IMR-90 (cell line): ENCODE results near the gene COLEC12. TPM values are rescaled to one million over a fixed set of nuclear protein-coding genes. Genes with fewer than 3 reads are reported as not detected.

Experiments
- ATAC-seq: fragments of 200-7000 bp; cut with Tn5 transposase; 2 replicates; pipeline ENCODE4 v1.9.1; 2020; ENCODE audit warnings: low read depth, mild to moderate bottlenecking, moderate library complexity
- BruUV-seq: library from RNA; stranded (reverse); fragments of 400-500 nt; replicated peaks from 2 replicates; lab custom pipeline; 2021; lab: Mats Ljungman, UMichigan
- CTCF ChIA-PET: fragments of 300-600 bp; formaldehyde crosslinking; extraction: SDS; loops from one replicate; lab custom pipeline; 2021; ENCODE audit warnings: antibody characterized with exemption; lab: Yijun Ruan, JAX
- POLR2A ChIA-PET: fragments of 300-600 bp; sonication (Branson Sonifier 250); formaldehyde crosslinking; loops from one replicate; lab custom pipeline; 2022; ENCODE audit warnings: antibody characterized with exemption; ENCODE audit not compliant: unreplicated experiment; lab: Charles Lee
- DNase-seq: peaks from one replicate; pipeline ENCODE4 v3.0.0; 2013
- H2AFZ ChIP-seq: replicated peaks from 2 replicates; pipeline ENCODE3; 2013; ENCODE audit warnings: low read length, mild to moderate bottlenecking; ENCODE audit not compliant: poor library complexity
- H2AK5ac ChIP-seq: 2 replicates; pipeline ENCODE4 v1.6.1; 2013; ENCODE audit warnings: low read depth, low read length, inconsistent platforms
- H2AK9ac ChIP-seq: replicated peaks from 2 replicates; pipeline ENCODE3; 2013; ENCODE audit warnings: mild to moderate bottlenecking, low read depth, low read length, moderate library complexity; ENCODE audit not compliant: poor library complexity
- H2BK120ac ChIP-seq: 2 replicates; pipeline ENCODE4 v1.6.1; 2013; ENCODE audit warnings: low read depth, low read length, inconsistent platforms
- H2BK15ac ChIP-seq: 3 replicates; pipeline ENCODE4 v1.6.1; 2013; ENCODE audit warnings: low read depth, low read length, inconsistent platforms
- H2BK20ac ChIP-seq: 2 replicates; pipeline ENCODE4 v1.6.1; 2013; ENCODE audit warnings: low read depth, mild to moderate bottlenecking, inconsistent platforms, low read length, moderate library complexity
- H2BK5ac ChIP-seq: 2 replicates; pipeline ENCODE4 v1.6.1; 2013; ENCODE audit warnings: mild to moderate bottlenecking, low read depth, low read length, inconsistent platforms; ENCODE audit not compliant: poor library complexity, severe bottlenecking
- H3K14ac ChIP-seq: replicated peaks from 2 replicates; pipeline ENCODE4 v1.6.1; 2013; ENCODE audit warnings: low read depth, low read length, inconsistent platforms
- H3K18ac ChIP-seq: 2 replicates; pipeline ENCODE4 v1.6.1; 2013; ENCODE audit warnings: low read depth, low read length, control low read depth
- H3K23ac ChIP-seq: 2 replicates; pipeline ENCODE4 v1.6.1; 2013; ENCODE audit warnings: low read depth, low read length, inconsistent platforms
- H3K27ac ChIP-seq: 2 replicates; pipeline ENCODE4 v1.5.1; 2013; ENCODE audit warnings: mild to moderate bottlenecking, control low read depth, low read length; ENCODE audit not compliant: insufficient read depth
- H3K27me3 ChIP-seq: 2 replicates; pipeline ENCODE4 v1.6.1; 2013; ENCODE audit warnings: low read length; ENCODE audit not compliant: control insufficient read depth, insufficient read depth
- H3K36me3 ChIP-seq: 2 replicates; pipeline ENCODE4 v1.6.1; 2013; ENCODE audit warnings: low read length, mixed read lengths; ENCODE audit not compliant: control insufficient read depth, insufficient read depth
- H3K4ac ChIP-seq: 2 replicates; pipeline ENCODE4 v1.6.1; 2013; ENCODE audit warnings: low read depth, low read length, inconsistent platforms
- H3K4me1 ChIP-seq: 2 replicates; pipeline ENCODE4 v1.6.1; 2013; ENCODE audit warnings: low read length, mixed read lengths; ENCODE audit not compliant: control insufficient read depth, insufficient read depth
- H3K4me2 ChIP-seq: 2 replicates; pipeline ENCODE4 v1.6.1; 2013; ENCODE audit warnings: low read depth, mild to moderate bottlenecking, control low read depth, low read length, moderate library complexity
- H3K4me3 ChIP-seq: 2 replicates; pipeline ENCODE4 v1.5.1; 2013; ENCODE audit warnings: low read depth, mild to moderate bottlenecking, control low read depth, low read length, moderate library complexity; ENCODE audit not compliant: insufficient read depth
- H3K56ac ChIP-seq: 2 replicates; pipeline ENCODE4 v1.6.1; 2013; ENCODE audit warnings: low read length, inconsistent platforms; ENCODE audit not compliant: insufficient read depth; ENCODE audit errors: extremely low read depth
- H3K79me1 ChIP-seq, 2 experiments: 2 replicates each; pipeline ENCODE4 v1.6.1; 2013; ENCODE audit warnings: low read length in 2 of 2, inconsistent platforms in 1 of 2, low read depth in 1 of 2
- H3K9ac ChIP-seq: 2 replicates; pipeline ENCODE4 v1.6.1; 2013; ENCODE audit warnings: low read depth, low read length, control low read depth
- H3K9me1 ChIP-seq: 2 replicates; pipeline ENCODE4 v1.6.1; 2013; ENCODE audit warnings: low read length, inconsistent platforms; ENCODE audit not compliant: insufficient read depth
- H3K9me3 ChIP-seq: 2 replicates; pipeline ENCODE4 v1.6.1; 2013; ENCODE audit warnings: low read length; ENCODE audit not compliant: control insufficient read depth, insufficient read depth
- H4K20me1 ChIP-seq: 2 replicates; pipeline ENCODE4 v1.6.1; 2013; ENCODE audit warnings: low read length, inconsistent platforms; ENCODE audit not compliant: insufficient read depth
- H4K5ac ChIP-seq: 2 replicates; pipeline ENCODE4 v1.6.1; 2013; ENCODE audit warnings: mild to moderate bottlenecking, low read depth, low read length, control low read depth
- H4K8ac ChIP-seq, 2 experiments: 2 replicates each; pipeline ENCODE4 v1.6.1; 2013; ENCODE audit warnings: low read depth in 2 of 2, low read length in 2 of 2, control low read depth in 1 of 2, inconsistent platforms in 1 of 2
- H4K91ac ChIP-seq: 2 replicates; pipeline ENCODE4 v1.6.1; 2013; ENCODE audit warnings: low read depth, low read length, inconsistent platforms; ENCODE audit not compliant: insufficient read depth
- CEBPB ChIP-seq: IDR thresholded peaks from 2 replicates; pipeline ENCODE4 v1.6.1; 2012; ENCODE audit warnings: low read depth, low read length, improper control_type of control experiment
- CHD1 ChIP-seq: IDR thresholded peaks from 2 replicates; pipeline ENCODE4 v1.6.1; 2012; ENCODE audit warnings: low read depth, low read length, improper control_type of control experiment
- CTCF ChIP-seq: conservative IDR thresholded peaks from 2 replicates; pipeline ENCODE4 v1.5.1; 2012; ENCODE audit warnings: mild to moderate bottlenecking, low read depth, low read length, improper control_type of control experiment
- FOS ChIP-seq: fragments of 150-350 bp; IDR thresholded peaks from 2 replicates; pipeline ENCODE4 v1.6.1; 2016; ENCODE audit warnings: low read depth, low read length
- MAFK ChIP-seq: IDR thresholded peaks from 2 replicates; pipeline ENCODE4 v1.6.1; 2012; ENCODE audit warnings: low read depth, low read length, improper control_type of control experiment
- MAZ ChIP-seq: IDR thresholded peaks from 2 replicates; pipeline ENCODE4 v1.6.1; 2012; ENCODE audit warnings: low read depth, mild to moderate bottlenecking, low read length, improper control_type of control experiment, moderate library complexity, borderline replicate concordance
- MXI1 ChIP-seq: IDR thresholded peaks from 2 replicates; pipeline ENCODE4 v1.6.1; 2012; ENCODE audit warnings: low read depth, mild to moderate bottlenecking, low read length, moderate library complexity, borderline replicate concordance
- NFE2L2 ChIP-seq: fragments of 150-350 bp; IDR thresholded peaks from 2 replicates; pipeline ENCODE4 v1.6.1; 2016; ENCODE audit warnings: low read depth, mild to moderate bottlenecking, low read length
- POLR2A ChIP-seq: IDR thresholded peaks from 2 replicates; pipeline ENCODE4 v1.6.1; 2012; ENCODE audit warnings: mild to moderate bottlenecking, low read depth, low read length
- RAD21 ChIP-seq: IDR thresholded peaks from 2 replicates; pipeline ENCODE4 v1.6.1; 2012; ENCODE audit warnings: low read length, improper control_type of control experiment
- RCOR1 ChIP-seq: IDR thresholded peaks from 2 replicates; pipeline ENCODE4 v1.6.1; 2012; ENCODE audit warnings: mild to moderate bottlenecking, low read length, improper control_type of control experiment; ENCODE audit not compliant: insufficient replicate concordance
- SMC3 ChIP-seq: fragments of 150-350 bp; IDR thresholded peaks from 2 replicates; pipeline ENCODE4 v1.6.1; 2016; ENCODE audit warnings: low read depth, mild to moderate bottlenecking, antibody characterized with exemption, low read length, moderate library complexity
- USF2 ChIP-seq: fragments of 150-350 bp; IDR thresholded peaks from 2 replicates; pipeline ENCODE4 v1.6.1; 2017; ENCODE audit warnings: mild to moderate bottlenecking, antibody characterized with exemption, low read length, low read depth
- WGBS, 2 experiments: methylation state at CpG; one replicate each; pipeline versions ENCODE4 v1.1.5 to v1.1.7; 2013; ENCODE audit warnings: missing lambda C conversion rate in 2 of 2; ENCODE audit not compliant: insufficient read length in 1 of 2; ENCODE audit errors: extremely low coverage in 2 of 2; 5-methylcytosine and 5-hydroxymethylcytosine counted together
- dilution Hi-C: fragments of 300-500 bp; cut with HindIII; formaldehyde crosslinking; loops from one replicate; pipeline ENCODE4 v1.14.3; 2018; ENCODE audit warnings: low sequenced_read_pairs; ENCODE audit not compliant: unreplicated experiment
- in situ Hi-C: fragments of 300-500 bp; cut with MboI; formaldehyde crosslinking; loops from 3 replicates; pipeline ENCODE4 v1.14.3; 2019; ENCODE audit warnings: low sequenced_read_pairs, inconsistent platforms, mixed read lengths
- intact Hi-C: fragments of 100-400 bp; cut with micrococcal nuclease; formaldehyde crosslinking; loops from 2 replicates; pipeline ENCODE4 v1.10.0; 2022
- polyA plus RNA-seq, 3 experiments: library from polyadenylated mRNA; depleted of rRNA; stranded (reverse); fragments of >200 nt; gene quantifications; 2 replicates each; pipeline ENCODE4 v1.2.3, GENCODE V29; 2012; ENCODE audit warnings: low replicate concordance in 1 of 3
- total RNA-seq: library from RNA; depleted of rRNA; stranded (reverse); fragments of >200 nt; gene quantifications from 2 replicates; pipeline ENCODE4 v1.2.3, GENCODE V29; 2012

The COLEC12 gene
- total and polyA plus RNA-seq, 2 of the 4 experiments (the other 2 are of a cell fraction), result 1.0 to 2.3 TPM

- H3K56ac ChIP-seq, result no peak overlapping the region
- WGBS, 2 experiments, result no CpG with 5 or more reads among the region's 4 CpGs
- H2BK20ac ChIP-seq, result no peak overlapping the region
- dilution Hi-C loops (no loop called here), in situ Hi-C loops (no loop called here), intact Hi-C loops (no loop called here)
- no peak overlapping the region for H2AFZ ChIP-seq
- H3K9me3 ChIP-seq, result peaks cover 3% of the 10 kb centered on the region; the same call in 1 of the 2 replicates
- TF ChIP-seq RAD21 (no peak), FOS (no peak), CEBPB (no peak), MXI1 (no peak), MAZ (no peak), NFE2L2 (no peak), SMC3 (no peak), USF2 (no peak), MAFK (no peak), CHD1 (no peak), POLR2A (no peak), RCOR1 (no peak), CTCF (no peak)
- ChIA-PET POLR2A (no interaction called here), CTCF (no interaction called here)
- H3K14ac ChIP-seq, result no peak overlapping the region
- H3K9ac ChIP-seq, result no peak overlapping the region
- H4K8ac ChIP-seq, result no peak overlapping the region
- H3K18ac ChIP-seq, result no peak overlapping the region
- no peak overlapping the region for H3K23ac ChIP-seq
- no peaks in the 10 kb centered on the region for H3K4me1 ChIP-seq
- DNase-seq (no peak), ATAC-seq (no peak)
- no peak overlapping the region for H4K5ac ChIP-seq
- H3K27ac ChIP-seq, result no peak overlapping the region
- no peak overlapping the region for H2AK9ac ChIP-seq
- peaks cover 58% of the 10 kb centered on the region for H3K27me3 ChIP-seq
- no TSS peak for BruUV-seq
- H3K4me2 ChIP-seq, result no peak overlapping the region
- no peaks in the 10 kb centered on the region for H3K9me1 ChIP-seq
- no peak overlapping the region for H2BK5ac ChIP-seq
- H2BK15ac ChIP-seq, result no peak overlapping the region
- H2BK120ac ChIP-seq, result no peak overlapping the region
- H2AK5ac ChIP-seq, result no peak overlapping the region
- no peaks in the 10 kb centered on the region for H3K36me3 ChIP-seq
- H3K4ac ChIP-seq, result no peak overlapping the region
- H4K91ac ChIP-seq, result no peak overlapping the region
- no peak overlapping the region for H3K4me3 ChIP-seq
- no peaks in the 10 kb centered on the region for H3K79me1 ChIP-seq
- H4K20me1 ChIP-seq, result no peaks in the 10 kb centered on the region; the same call in 1 of the 2 replicates
Observed at GRCh38 chr18:312415-312814, 188.1 kb downstream of the COLEC12 start.
